ENCODE data around the gene SPTLC3.
"Not testable (repeated sequence)": the region's sequence is repeated elsewhere in the genome, so short reads cannot be mapped to it uniquely, and the experiment has no call there.

The SPTLC3 gene

DNA sequence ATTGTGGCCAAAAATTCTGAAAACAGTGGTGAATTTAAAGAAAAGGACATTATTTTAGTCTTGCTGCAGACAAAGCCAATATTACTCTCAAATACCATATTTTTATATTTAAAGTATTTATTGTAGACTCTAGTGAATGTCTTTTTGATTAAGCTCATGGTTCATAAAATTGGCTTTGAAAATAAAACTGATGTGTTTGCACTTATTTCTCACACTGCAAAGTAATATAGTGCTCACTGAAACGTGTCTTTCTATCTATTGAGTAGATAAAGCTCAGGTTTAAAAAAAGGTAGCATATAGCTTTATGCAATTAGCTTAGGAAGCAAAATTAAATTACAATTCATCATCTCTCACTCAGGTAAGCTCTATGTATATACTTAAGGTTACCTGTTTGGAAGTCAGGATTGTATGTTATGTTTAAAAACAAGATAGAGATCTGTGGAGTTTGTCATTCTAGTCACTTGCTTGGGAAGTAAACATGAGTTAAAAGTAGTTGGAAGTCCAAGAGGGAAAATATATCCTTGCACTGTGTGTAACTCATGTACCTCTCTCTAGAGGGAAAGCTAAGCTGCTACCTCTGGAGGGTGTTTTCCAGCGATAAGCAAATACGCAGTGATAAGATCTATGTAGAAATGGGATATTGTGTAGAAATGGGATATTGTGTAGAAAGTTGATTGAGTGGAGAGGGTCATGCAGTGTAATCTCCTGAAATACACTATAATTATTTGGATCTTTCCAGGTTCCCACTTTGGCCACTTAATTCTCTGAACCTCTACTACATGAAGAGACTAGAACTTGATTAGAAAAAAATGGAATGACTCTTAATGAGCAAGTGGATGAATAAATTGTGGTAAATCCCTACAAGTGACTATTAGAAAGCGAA lies 29.9 kb upstream of the SPTLC3 start:
- H3K4me3 ChIP-seq (ENCODE audit: low read depth in 1 of 2, low read length in 1 of 2), result no peak overlapping the region
- no peaks in the 10 kb centered on the region for H3K27me3 ChIP-seq
- TF ChIP-seq, protein P1, sequence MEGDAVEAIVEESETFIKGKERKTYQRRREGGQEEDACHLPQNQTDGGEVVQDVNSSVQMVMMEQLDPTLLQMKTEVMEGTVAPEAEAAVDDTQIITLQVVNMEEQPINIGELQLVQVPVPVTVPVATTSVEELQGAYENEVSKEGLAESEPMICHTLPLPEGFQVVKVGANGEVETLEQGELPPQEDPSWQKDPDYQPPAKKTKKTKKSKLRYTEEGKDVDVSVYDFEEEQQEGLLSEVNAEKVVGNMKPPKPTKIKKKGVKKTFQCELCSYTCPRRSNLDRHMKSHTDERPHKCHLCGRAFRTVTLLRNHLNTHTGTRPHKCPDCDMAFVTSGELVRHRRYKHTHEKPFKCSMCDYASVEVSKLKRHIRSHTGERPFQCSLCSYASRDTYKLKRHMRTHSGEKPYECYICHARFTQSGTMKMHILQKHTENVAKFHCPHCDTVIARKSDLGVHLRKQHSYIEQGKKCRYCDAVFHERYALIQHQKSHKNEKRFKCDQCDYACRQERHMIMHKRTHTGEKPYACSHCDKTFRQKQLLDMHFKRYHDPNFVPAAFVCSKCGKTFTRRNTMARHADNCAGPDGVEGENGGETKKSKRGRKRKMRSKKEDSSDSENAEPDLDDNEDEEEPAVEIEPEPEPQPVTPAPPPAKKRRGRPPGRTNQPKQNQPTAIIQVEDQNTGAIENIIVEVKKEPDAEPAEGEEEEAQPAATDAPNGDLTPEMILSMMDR (IDR thresholded peaks at IDR 0.05), result no peak
- no peak overlapping the region for H3K27ac ChIP-seq
- H3K4me1 ChIP-seq (ENCODE audit: control insufficient read depth in 1 of 2, insufficient read depth in 1 of 2, low read depth in 1 of 2, low read length in 1 of 2), result no peaks in the 10 kb centered on the region
- H3K9me3 ChIP-seq, result no peaks in the 10 kb centered on the region
- no peaks in the 10 kb centered on the region for H3K36me3 ChIP-seq

DNA sequence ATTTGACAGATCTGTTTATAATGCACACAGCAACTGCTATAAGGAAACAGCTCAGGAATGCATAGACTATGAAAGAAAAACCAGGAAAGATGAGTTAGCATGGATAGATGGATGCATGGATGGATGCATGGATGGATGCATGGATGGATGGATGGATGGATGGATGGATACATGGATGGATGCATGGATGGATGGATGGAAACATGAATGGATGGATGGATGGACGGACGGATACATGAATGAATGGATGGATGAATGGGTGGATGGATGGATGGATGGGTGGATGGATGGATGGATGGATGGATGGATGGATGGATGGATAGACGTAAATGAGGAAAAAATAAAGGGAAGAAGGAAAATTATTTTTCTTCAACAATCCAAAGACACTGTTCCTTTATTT lies 29.1 kb upstream of the SPTLC3 start:
- not testable (repeated sequence) for H3K27ac ChIP-seq; H3K36me3 ChIP-seq; H3K9me3 ChIP-seq; H3K27me3 ChIP-seq; H3K4me1 ChIP-seq (ENCODE audit: control insufficient read depth in 1 of 2, insufficient read depth in 1 of 2, low read depth in 1 of 2, low read length in 1 of 2); H3K4me3 ChIP-seq (ENCODE audit: low read depth in 1 of 2, low read length in 1 of 2)

DNA sequence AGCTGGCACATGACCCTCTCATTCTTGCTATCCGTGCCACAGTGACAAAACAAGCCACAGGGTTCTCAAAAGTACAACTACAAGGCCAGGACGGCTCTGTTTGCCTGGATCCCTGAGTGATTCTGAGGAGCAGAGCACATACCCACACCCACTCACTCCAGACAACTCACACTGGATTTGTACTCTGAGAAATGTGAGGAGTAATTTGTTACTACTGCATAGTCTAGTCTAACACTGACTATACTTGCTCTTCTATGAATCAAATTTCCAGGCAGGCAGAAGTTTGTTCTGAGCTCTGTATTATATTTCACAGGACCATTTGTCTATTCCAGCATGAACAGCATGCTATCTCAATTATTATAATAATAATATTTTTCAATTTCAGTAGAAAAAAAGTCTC lies 26.7 kb upstream of the SPTLC3 start:
- Histone ChIP-seq H3K27ac (no peak overlapping the region), H3K4me3 (ENCODE audit: low read depth in 1 of 2, low read length in 1 of 2) (no peak overlapping the region), H3K36me3 (no peaks in the 10 kb centered on the region), H3K9me3 (no peaks in the 10 kb centered on the region), H3K27me3 (no peaks in the 10 kb centered on the region), H3K4me1 (ENCODE audit: control insufficient read depth in 1 of 2, insufficient read depth in 1 of 2, low read depth in 1 of 2, low read length in 1 of 2) (no peaks in the 10 kb centered on the region)
- TF ChIP-seq, protein P1 (IDR thresholded peaks at IDR 0.05), result no peak

DNA sequence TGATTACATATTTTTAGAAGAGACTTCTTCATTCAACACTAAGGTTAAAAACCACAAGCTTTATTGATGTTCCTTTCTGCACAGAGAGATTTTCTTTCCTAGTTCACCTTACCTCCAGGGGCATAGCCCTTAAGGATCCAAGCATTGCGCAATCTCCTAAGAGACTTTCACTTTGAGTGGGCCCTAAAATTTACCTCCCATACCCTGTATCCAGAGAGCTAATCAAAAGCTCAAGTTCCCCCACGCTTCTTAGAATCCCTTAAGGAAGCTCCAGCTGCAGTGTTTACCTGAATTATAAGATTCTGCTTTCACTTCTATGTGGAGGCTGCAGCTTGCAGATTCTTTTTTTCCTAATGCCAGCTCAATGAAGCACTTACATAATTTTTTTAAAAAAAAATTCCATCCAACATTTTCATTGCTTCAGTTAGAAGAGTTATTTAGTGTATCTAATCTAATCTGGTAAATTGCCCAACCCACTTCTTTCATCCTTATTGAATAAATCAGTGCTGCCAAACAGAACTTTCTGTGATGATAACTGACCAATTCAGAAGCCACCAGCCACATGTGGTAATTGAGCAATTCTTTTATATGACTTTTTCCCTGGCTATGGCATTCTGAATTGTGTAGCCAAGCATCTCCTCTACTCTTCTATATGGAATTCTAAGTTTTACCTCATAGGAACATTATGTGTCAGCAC lies 24.6 kb upstream of the SPTLC3 start:
- H3K4me3 ChIP-seq (ENCODE audit: low read depth in 1 of 2, low read length in 1 of 2), result no peak overlapping the region
- TF ChIP-seq, protein P1 (IDR thresholded peaks at IDR 0.05), result no peak
- no peaks in the 10 kb centered on the region for H3K9me3 ChIP-seq
- no peaks in the 10 kb centered on the region for H3K36me3 ChIP-seq
- H3K27ac ChIP-seq, result no peak overlapping the region
- H3K4me1 ChIP-seq (ENCODE audit: control insufficient read depth in 1 of 2, insufficient read depth in 1 of 2, low read depth in 1 of 2, low read length in 1 of 2), result no peaks in the 10 kb centered on the region
- no peaks in the 10 kb centered on the region for H3K27me3 ChIP-seq

DNA sequence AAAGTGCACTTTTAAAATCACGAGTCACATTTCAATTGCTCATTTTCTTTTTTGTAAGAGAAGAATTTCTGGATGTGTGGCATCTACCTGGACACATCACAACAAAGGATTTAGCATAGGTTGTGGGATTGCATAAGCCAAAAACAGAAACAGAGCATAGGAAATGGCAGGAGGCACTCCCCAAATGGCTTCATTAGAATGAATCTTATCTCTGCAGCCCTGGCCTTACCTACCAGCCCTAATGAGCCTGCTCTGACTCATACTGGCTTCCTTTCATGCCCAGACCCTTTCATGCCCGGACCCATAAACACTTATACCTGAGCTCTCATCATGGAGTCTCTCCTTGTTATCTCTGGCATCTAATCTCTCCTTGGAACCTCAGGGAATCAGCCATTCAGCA lies 23.9 kb upstream of the SPTLC3 start:
- no peak overlapping the region for H3K4me3 ChIP-seq (ENCODE audit: low read depth in 1 of 2, low read length in 1 of 2)
- no peaks in the 10 kb centered on the region for H3K36me3 ChIP-seq
- H3K9me3 ChIP-seq, result no peaks in the 10 kb centered on the region
- no peaks in the 10 kb centered on the region for H3K4me1 ChIP-seq (ENCODE audit: control insufficient read depth in 1 of 2, insufficient read depth in 1 of 2, low read depth in 1 of 2, low read length in 1 of 2)
- no peak overlapping the region for H3K27ac ChIP-seq
- no peaks in the 10 kb centered on the region for H3K27me3 ChIP-seq
- TF ChIP-seq, protein P1 (IDR thresholded peaks at IDR 0.05), result no peak

DNA sequence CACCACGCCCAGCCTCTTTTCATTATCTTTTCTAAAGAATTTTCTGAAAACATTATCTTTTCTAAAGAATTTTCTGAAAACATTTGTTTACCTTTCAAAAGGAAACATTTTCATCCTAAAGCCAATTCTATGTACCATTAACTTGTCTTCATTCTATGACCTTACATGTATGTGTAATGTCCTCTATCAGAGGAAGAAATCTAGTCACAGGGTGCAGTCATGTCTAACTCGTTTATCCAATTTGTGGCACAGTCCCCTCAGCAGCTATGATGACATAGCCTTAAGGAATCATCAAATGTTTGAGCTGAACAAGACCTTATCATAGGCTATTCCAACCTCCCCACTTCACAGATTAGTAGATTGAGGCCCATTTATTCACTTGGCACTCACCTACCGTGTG lies 21.5 kb upstream of the SPTLC3 start:
- H3K36me3 ChIP-seq, result no peaks in the 10 kb centered on the region
- no peak overlapping the region for H3K27ac ChIP-seq
- no peak overlapping the region for H3K4me3 ChIP-seq (ENCODE audit: low read depth in 1 of 2, low read length in 1 of 2)
- no peaks in the 10 kb centered on the region for H3K9me3 ChIP-seq
- no peaks in the 10 kb centered on the region for H3K4me1 ChIP-seq (ENCODE audit: control insufficient read depth in 1 of 2, insufficient read depth in 1 of 2, low read depth in 1 of 2, low read length in 1 of 2)
- no peaks in the 10 kb centered on the region for H3K27me3 ChIP-seq
- TF ChIP-seq, protein P1 (IDR thresholded peaks at IDR 0.05), result no peak

Data from neutrophil (primary cell).